ENCODE measurements around the gene FRAS1.

FRAS1 gene

DNA sequence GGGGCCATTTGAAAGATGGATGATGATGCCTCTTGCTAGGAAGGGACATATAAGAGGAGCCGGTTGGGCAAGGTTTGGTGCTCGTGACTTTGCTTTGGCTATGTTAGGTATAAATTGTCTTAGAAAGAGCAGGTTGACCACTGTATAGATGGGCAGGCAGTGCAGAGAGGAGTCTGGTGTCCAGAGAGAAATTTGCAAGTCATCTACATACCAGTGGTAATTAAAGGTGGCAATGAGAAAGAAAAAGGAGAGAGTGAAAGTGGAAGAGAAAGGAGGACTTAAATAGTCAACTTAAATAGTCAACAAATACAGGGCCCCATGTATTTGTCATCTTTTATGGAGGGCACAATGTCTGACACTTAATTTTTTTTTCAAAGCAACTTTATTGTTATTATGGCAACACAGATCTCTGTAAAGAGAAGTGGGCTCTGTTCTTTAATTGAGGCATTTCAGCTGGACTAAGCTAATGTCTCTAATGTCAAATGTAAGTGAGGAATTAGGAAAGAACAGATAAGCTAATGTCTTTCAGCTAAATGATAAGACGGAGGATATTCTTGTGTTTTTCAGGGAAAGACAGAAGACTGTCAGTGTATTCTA, 419.1 kb downstream of the FRAS1 start:
- TF ChIP-seq, protein P1, sequence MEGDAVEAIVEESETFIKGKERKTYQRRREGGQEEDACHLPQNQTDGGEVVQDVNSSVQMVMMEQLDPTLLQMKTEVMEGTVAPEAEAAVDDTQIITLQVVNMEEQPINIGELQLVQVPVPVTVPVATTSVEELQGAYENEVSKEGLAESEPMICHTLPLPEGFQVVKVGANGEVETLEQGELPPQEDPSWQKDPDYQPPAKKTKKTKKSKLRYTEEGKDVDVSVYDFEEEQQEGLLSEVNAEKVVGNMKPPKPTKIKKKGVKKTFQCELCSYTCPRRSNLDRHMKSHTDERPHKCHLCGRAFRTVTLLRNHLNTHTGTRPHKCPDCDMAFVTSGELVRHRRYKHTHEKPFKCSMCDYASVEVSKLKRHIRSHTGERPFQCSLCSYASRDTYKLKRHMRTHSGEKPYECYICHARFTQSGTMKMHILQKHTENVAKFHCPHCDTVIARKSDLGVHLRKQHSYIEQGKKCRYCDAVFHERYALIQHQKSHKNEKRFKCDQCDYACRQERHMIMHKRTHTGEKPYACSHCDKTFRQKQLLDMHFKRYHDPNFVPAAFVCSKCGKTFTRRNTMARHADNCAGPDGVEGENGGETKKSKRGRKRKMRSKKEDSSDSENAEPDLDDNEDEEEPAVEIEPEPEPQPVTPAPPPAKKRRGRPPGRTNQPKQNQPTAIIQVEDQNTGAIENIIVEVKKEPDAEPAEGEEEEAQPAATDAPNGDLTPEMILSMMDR (IDR thresholded peaks at IDR 0.05; ENCODE audit: unreplicated experiment in 3 of 3): no peak
- Mint-ChIP-seq H3K27me3 (ENCODE audit: low read depth) (no peaks in the 10 kb centered on the region), H3K4me3 (no peak overlapping the region), H3K27ac (no peak overlapping the region), H3K4me1 (no peaks in the 10 kb centered on the region), H3K36me3 (ENCODE audit: low read depth) (peaks cover 58% of the 10 kb centered on the region), H3K9me3 (no peaks in the 10 kb centered on the region)

DNA sequence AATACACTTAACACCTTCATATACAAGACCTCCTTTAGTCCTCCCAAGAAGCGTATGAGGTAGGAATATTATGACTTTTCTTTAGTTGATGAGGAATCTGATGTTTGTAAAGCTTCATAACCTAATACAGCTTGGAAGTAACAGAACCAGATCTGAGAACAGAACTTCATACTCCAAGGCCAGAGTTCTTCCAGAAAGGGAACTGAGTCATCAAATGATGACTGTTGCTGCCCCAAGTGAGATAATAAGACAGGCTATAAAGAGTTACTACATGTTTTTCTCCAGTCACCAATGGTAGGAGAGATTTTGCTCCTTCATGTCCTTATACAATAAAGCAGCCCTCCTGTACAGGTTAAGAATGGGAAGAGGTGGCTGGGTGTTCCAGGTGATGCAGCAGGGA, 420.2 kb downstream of the FRAS1 start:
- H3K4me3 Mint-ChIP-seq: no peak overlapping the region
- H3K36me3 Mint-ChIP-seq (ENCODE audit: low read depth): peaks cover 58% of the 10 kb centered on the region
- TF ChIP-seq, protein P1 (IDR thresholded peaks at IDR 0.05; ENCODE audit: unreplicated experiment in 3 of 3): no peak
- no peaks in the 10 kb centered on the region for H3K9me3 Mint-ChIP-seq
- no peaks in the 10 kb centered on the region for H3K27me3 Mint-ChIP-seq (ENCODE audit: low read depth)
- H3K27ac Mint-ChIP-seq: no peak overlapping the region
- H3K4me1 Mint-ChIP-seq: no peaks in the 10 kb centered on the region

DNA sequence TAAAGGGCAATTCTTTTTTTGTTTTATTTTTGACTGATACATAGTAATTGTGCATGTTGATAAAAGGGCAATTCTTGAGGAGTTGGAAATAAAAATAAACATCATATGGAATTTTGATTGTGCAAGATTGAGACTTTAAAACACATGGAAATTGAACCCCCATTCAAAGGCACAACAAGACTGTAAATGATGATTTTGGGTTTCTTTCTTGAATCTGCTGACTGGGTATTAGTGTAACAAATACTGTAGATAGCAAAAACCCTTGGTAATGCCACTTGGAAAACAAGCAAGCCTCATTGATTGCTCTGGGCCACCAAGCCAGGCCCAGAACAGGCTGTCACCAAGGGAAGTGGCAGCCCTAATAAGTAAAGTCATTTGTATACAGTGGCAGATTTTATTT, 421.4 kb downstream of the FRAS1 start:
- Mint-ChIP-seq H3K27me3 (ENCODE audit: low read depth) (no peaks in the 10 kb centered on the region), H3K4me3 (no peak overlapping the region), H3K27ac (no peak overlapping the region), H3K9me3 (no peaks in the 10 kb centered on the region), H3K4me1 (no peaks in the 10 kb centered on the region), H3K36me3 (ENCODE audit: low read depth) (peaks cover 57% of the 10 kb centered on the region)
- TF ChIP-seq, protein P1 (IDR thresholded peaks at IDR 0.05; ENCODE audit: unreplicated experiment in 3 of 3): no peak

DNA sequence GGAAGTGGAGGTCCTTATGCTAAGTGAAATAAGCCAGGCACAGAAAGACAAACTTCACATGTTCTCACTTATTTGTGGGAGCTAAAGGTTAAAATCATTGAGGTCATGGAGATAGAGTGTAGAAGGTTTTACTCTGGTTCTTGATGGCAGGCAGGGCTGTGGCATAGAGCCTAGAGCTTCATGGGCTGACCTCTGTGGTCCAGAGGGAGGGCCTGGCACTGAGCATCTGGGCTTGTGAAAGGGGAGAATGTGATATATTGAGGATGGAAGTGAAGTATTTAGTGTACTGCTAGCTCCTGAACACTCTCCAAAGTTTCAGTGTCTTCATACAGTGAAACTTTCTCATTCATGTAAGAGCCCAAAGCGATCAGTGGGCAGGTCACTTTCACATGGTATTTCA, 423.2 kb downstream of the FRAS1 start:
- TF ChIP-seq, protein P1 (IDR thresholded peaks at IDR 0.05; ENCODE audit: unreplicated experiment in 3 of 3): no peak
- no peak overlapping the region for H3K27ac Mint-ChIP-seq
- H3K4me1 Mint-ChIP-seq: peaks cover 4% of the 10 kb centered on the region
- H3K4me3 Mint-ChIP-seq: no peak overlapping the region
- H3K36me3 Mint-ChIP-seq (ENCODE audit: low read depth): peaks cover 61% of the 10 kb centered on the region
- H3K9me3 Mint-ChIP-seq: no peaks in the 10 kb centered on the region
- no peaks in the 10 kb centered on the region for H3K27me3 Mint-ChIP-seq (ENCODE audit: low read depth)

DNA sequence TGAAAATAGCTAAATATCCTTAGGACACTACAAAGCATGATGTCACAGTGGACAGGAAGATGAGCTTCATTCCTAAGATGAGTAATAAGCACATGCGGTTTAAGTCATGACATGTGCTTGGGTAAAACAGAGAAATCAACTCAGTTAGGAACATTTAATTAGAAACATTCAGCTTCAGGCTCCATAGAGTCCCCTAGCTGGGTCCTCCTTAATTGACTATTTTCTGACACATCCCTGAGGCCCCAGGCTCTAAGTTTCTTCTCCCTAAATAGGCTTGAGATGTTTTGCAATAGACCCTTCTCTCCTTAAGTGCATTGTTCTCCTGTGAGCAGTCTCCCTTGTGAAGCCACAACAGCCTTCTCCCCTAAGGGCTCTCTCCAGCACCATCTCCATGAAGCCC, 424.1 kb downstream of the FRAS1 start:
- Mint-ChIP-seq H3K4me1 (peaks cover 4% of the 10 kb centered on the region), H3K9me3 (no peaks in the 10 kb centered on the region), H3K36me3 (ENCODE audit: low read depth) (peaks cover 61% of the 10 kb centered on the region), H3K4me3 (no peak overlapping the region), H3K27ac (no peak overlapping the region), H3K27me3 (ENCODE audit: low read depth) (no peaks in the 10 kb centered on the region)
- TF ChIP-seq, protein P1 (IDR thresholded peaks at IDR 0.05; ENCODE audit: unreplicated experiment in 3 of 3): no peak

DNA sequence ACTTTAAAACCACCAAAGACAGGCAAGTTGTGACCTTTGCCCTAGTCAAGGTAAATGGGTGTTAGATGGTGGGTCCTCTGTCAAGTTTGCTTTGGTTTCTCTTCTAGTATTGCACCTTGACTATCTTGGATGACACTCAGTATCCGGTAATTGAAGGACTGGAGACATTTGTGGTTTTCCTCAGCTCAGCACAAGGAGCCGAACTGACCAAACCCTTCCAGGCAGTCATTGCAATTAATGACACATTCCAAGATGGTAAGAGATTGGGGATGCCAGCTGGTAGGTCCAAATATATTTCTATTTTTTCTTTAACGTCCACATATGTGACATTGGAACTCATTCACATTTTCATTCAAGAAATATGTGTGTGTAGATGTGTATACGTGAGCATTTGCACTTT, 425.2 kb downstream of the FRAS1 start:
- H3K36me3 Mint-ChIP-seq (ENCODE audit: low read depth): peaks cover 61% of the 10 kb centered on the region
- H3K27me3 Mint-ChIP-seq (ENCODE audit: low read depth): no peaks in the 10 kb centered on the region
- H3K9me3 Mint-ChIP-seq: no peaks in the 10 kb centered on the region
- H3K4me1 Mint-ChIP-seq: peaks cover 13% of the 10 kb centered on the region
- H3K4me3 Mint-ChIP-seq: no peak overlapping the region
- TF ChIP-seq, protein P1 (IDR thresholded peaks at IDR 0.05; ENCODE audit: unreplicated experiment in 3 of 3): no peak
- H3K27ac Mint-ChIP-seq: no peak overlapping the region

All from nephron (organoid).